Measurements from ENCODE around the gene ZNF74.

Gene ZNF74

DNA sequence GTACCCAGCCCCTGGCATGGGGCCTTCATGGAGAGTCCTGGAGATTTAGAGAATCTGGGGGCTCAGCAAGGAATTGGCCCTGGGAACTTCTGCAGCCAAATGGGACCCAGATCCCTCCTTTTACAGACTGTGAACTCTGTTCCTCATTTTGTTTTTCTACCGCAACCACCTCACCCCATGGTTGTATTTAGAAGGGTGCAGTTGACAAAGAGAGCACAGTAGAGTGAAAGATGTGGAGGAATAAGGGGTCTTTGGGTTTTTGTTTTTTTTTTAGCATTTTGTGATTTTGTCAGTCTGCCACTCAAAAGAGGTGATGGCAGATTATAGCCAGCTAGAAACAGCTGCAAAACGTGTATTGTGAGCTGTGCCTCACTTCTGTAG is 1.9 kb downstream of the ZNF74 start:
- no peaks in the 10 kb centered on the region for H3K27me3 ChIP-seq (ENCODE audit: insufficient read depth, low read depth)
- H3K36me3 ChIP-seq (ENCODE audit: insufficient read depth), result no peaks in the 10 kb centered on the region
- no peak overlapping the region for H3K4me2 ChIP-seq
- H3K4me1 ChIP-seq (ENCODE audit: low read depth, poor library complexity, severe bottlenecking), result peaks cover 4% of the 10 kb centered on the region
- H3K79me2 ChIP-seq (ENCODE audit: insufficient read depth, low read depth), result no peaks in the 10 kb centered on the region
- H3K4me3 ChIP-seq (IDR thresholded peaks at IDR 0.05; ENCODE audit: insufficient read depth, low read depth, low read length), result no peak overlapping the region
- no peak overlapping the region for H3K9ac ChIP-seq
- no peak overlapping the region for H3K27ac ChIP-seq
- no peaks in the 10 kb centered on the region for H4K20me1 ChIP-seq (ENCODE audit: insufficient read depth)
- TF ChIP-seq, protein P1, sequence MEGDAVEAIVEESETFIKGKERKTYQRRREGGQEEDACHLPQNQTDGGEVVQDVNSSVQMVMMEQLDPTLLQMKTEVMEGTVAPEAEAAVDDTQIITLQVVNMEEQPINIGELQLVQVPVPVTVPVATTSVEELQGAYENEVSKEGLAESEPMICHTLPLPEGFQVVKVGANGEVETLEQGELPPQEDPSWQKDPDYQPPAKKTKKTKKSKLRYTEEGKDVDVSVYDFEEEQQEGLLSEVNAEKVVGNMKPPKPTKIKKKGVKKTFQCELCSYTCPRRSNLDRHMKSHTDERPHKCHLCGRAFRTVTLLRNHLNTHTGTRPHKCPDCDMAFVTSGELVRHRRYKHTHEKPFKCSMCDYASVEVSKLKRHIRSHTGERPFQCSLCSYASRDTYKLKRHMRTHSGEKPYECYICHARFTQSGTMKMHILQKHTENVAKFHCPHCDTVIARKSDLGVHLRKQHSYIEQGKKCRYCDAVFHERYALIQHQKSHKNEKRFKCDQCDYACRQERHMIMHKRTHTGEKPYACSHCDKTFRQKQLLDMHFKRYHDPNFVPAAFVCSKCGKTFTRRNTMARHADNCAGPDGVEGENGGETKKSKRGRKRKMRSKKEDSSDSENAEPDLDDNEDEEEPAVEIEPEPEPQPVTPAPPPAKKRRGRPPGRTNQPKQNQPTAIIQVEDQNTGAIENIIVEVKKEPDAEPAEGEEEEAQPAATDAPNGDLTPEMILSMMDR (conservative IDR thresholded peaks at IDR 0.05; ENCODE audit: low read depth, low read length), result no peak
- no peak overlapping the region for H2AFZ ChIP-seq (ENCODE audit: low read depth)

DNA sequence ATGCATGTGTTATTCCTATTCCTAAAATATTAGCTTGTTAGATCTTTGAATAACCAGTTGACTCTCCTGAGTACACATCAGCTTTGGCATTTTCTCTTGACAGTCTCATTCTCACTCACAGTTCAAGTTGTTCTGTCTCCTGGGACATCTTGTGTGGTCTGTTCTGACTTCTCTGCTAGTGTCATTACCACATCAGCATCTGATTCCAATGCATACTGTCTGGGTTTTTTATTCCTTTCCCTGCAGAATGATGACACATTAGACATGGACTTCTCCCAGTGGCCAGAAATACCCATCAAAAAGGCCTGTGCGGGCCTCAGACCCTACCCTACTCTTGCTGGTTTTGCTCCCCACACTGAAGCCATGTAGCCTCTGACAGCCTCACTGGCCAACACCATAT is 2.7 kb downstream of the ZNF74 start:
- no peaks in the 10 kb centered on the region for H3K36me3 ChIP-seq (ENCODE audit: insufficient read depth)
- no peak overlapping the region for H3K4me3 ChIP-seq (IDR thresholded peaks at IDR 0.05; ENCODE audit: insufficient read depth, low read depth, low read length)
- peaks cover 4% of the 10 kb centered on the region for H3K4me1 ChIP-seq (ENCODE audit: low read depth, poor library complexity, severe bottlenecking)
- TF ChIP-seq, protein P1 (conservative IDR thresholded peaks at IDR 0.05; ENCODE audit: low read depth, low read length), result no peak
- H3K27me3 ChIP-seq (ENCODE audit: insufficient read depth, low read depth), result no peaks in the 10 kb centered on the region
- H3K79me2 ChIP-seq (ENCODE audit: insufficient read depth, low read depth), result no peaks in the 10 kb centered on the region
- no peak overlapping the region for H3K9ac ChIP-seq
- H4K20me1 ChIP-seq (ENCODE audit: insufficient read depth), result no peaks in the 10 kb centered on the region
- H3K27ac ChIP-seq, result no peak overlapping the region
- no peak overlapping the region for H2AFZ ChIP-seq (ENCODE audit: low read depth)
- H3K4me2 ChIP-seq, result no peak overlapping the region

DNA sequence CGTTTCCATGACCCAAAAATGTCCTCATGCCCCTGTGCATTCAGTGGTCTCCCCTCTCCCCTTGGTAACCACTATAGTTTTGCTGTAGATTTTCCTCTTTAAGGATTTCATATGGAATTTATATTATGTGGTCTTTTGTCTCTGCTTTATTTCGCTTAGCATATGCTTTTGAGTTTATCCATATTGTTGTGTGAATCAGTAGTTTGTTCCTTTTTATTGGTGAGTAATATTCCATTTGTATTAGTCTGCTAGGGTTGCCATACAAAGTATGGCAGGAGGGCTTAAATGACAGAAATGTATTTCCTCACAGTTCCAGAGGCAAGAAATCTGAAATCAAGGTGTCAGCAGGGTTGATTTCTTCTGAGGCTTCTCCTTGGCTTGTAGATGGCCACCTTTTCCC is 3.5 kb downstream of the ZNF74 start:
- Histone ChIP-seq H2AFZ (ENCODE audit: low read depth) (no peak overlapping the region), H3K4me1 (ENCODE audit: low read depth, poor library complexity, severe bottlenecking) (peaks cover 4% of the 10 kb centered on the region), H3K79me2 (ENCODE audit: insufficient read depth, low read depth) (no peaks in the 10 kb centered on the region), H3K4me3 (IDR thresholded peaks at IDR 0.05; ENCODE audit: insufficient read depth, low read depth, low read length) (no peak overlapping the region), H3K36me3 (ENCODE audit: insufficient read depth) (no peaks in the 10 kb centered on the region), H3K27ac (no peak overlapping the region), H3K27me3 (ENCODE audit: insufficient read depth, low read depth) (no peaks in the 10 kb centered on the region), H3K9ac (no peak overlapping the region), H3K4me2 (no peak overlapping the region), H4K20me1 (ENCODE audit: insufficient read depth) (no peaks in the 10 kb centered on the region)
- TF ChIP-seq, protein P1 (conservative IDR thresholded peaks at IDR 0.05; ENCODE audit: low read depth, low read length), result no peak

DNA sequence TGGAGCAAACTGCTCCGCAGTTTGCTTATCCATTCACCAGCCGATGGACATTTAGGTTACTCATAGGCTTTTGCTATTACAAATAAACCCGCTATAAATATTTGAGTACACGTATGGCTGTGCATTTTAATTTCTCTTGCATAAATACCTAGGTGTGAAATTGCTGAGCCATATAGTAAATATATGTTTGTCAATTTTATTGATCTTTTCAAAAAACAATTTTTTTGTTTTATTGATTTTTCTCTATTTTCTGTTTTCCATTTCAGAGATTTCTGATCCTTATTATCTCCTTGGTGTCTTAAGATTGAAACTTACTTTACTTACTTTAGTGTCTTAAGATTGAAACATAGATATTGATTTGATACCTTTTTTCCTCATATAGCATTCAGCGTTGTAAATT is 4.5 kb downstream of the ZNF74 start:
- Histone ChIP-seq H3K4me1 (ENCODE audit: low read depth, poor library complexity, severe bottlenecking) (peaks cover 3% of the 10 kb centered on the region), H3K79me2 (ENCODE audit: insufficient read depth, low read depth) (no peaks in the 10 kb centered on the region), H2AFZ (ENCODE audit: low read depth) (no peak overlapping the region), H3K9ac (no peak overlapping the region), H3K27ac (no peak overlapping the region), H3K36me3 (ENCODE audit: insufficient read depth) (no peaks in the 10 kb centered on the region), H4K20me1 (ENCODE audit: insufficient read depth) (no peaks in the 10 kb centered on the region), H3K27me3 (ENCODE audit: insufficient read depth, low read depth) (no peaks in the 10 kb centered on the region), H3K4me3 (IDR thresholded peaks at IDR 0.05; ENCODE audit: insufficient read depth, low read depth, low read length) (no peak overlapping the region), H3K4me2 (no peak overlapping the region)
- TF ChIP-seq, protein P1 (conservative IDR thresholded peaks at IDR 0.05; ENCODE audit: low read depth, low read length), result no peak
